ENCODE measurements around the gene OR52E2. TPM values are rescaled to one million over a fixed set of nuclear protein-coding genes. Genes with fewer than 3 reads are reported as not detected.
"Not testable (repeated sequence)": the region's sequence is repeated elsewhere in the genome, so short reads cannot be mapped to it uniquely, and the experiment has no call there.

The OR52E2 gene
- total RNA-seq: not detected

GRCh38 chr11:5059391-5059790 is at the start of gene OR52E2:
TSS of gene OR52E2 (minus strand) at chr11:5059627. CDS start at chr11:5059627, 0 bp downstream.
- DNase-seq (ENCODE audit: low spot score): no peak
- no peak for ATAC-seq

- no peak for ATAC-seq
- no peak for DNase-seq (ENCODE audit: low spot score)
These were observed 47.9 kb upstream of the OR52E2 start for GRCh38 chr11:5107285-5107684.

- DNase-seq (ENCODE audit: low spot score) (no peak), ATAC-seq (no peak)
These were observed 43.6 kb upstream of the OR52E2 start for GRCh38 chr11:5103066-5103465.

DNA sequence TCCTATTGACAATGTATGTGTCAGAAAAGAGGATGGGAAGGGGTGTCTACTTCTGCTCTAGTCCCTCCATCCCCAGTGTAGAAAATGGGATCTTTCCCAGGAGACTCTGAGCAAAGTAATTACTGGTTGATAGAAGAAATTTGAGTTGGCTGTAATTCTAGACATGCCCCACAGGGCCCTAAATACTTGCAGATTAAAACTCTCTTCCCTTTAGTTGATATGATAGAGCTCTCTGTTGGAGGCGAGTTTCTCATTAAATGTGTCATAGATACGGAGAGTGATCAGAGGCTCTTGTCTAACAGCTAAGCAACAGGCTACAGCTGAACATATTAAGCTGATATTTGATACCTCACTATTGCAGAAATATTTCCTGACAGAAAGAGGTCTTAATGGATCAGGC is 42.8 kb upstream of the OR52E2 start:
- ATAC-seq: no peak
- no peak for DNase-seq (ENCODE audit: low spot score)

GRCh38 chr11:5096011-5096410 is 36.6 kb upstream of the OR52E2 start:
- DNase-seq (ENCODE audit: low spot score): no peak

DNA sequence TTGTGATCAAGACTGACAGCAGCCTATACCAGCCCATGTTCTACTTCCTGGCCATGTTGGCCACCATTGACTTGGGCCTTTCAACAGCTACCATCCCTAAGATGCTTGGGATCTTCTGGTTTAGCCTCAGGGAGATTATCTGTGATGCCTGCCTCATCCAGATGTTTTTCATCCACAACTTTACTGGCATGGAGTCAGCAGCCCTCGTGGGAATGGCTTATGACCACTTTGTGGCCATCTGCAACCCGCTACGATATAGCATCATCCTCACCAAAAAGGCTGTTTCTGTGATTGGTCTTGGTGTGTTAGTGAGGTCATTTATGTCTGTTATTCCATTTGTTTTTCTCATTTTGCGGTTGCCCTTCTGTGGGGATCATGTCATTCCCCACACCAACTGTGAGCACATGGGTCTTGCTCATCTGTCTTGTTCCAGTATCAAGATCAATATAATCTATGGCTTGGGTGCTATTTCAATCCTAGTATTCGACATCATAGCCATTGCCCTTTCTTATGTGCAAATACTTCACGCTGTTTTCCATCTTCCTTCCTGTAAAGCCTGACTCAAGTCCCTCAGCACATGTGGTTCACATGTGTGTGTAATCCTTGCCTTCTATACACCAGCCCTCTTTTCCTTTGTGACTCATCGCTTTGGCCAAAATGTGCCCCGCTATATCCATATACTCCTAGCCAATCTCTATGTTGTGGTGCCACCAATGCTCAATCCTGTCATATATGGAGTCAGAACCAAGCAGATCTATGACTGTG is 33.6 kb upstream of the OR52E2 start:
- no peak for DNase-seq (ENCODE audit: low spot score)
- no peak for ATAC-seq

More at GRCh38 chr11:5096011-5096410, 36.6 kb upstream of the OR52E2 start:
- ATAC-seq: no peak

GRCh38 chr11:5090668-5091067 is 31.2 kb upstream of the OR52E2 start:
- DNase-seq (ENCODE audit: low spot score) (no peak), ATAC-seq (no peak)

- ATAC-seq: no peak
- DNase-seq (ENCODE audit: low spot score): no peak
These were observed 29.1 kb upstream of the OR52E2 start for GRCh38 chr11:5088556-5088955.

- ATAC-seq: no peak
- no peak for DNase-seq (ENCODE audit: low spot score)
These were observed 24.2 kb upstream of the OR52E2 start for GRCh38 chr11:5083602-5084001.

- DNase-seq (ENCODE audit: low spot score) (no peak), ATAC-seq (no peak)
These were observed 22.0 kb upstream of the OR52E2 start for GRCh38 chr11:5081405-5081804.

DNA sequence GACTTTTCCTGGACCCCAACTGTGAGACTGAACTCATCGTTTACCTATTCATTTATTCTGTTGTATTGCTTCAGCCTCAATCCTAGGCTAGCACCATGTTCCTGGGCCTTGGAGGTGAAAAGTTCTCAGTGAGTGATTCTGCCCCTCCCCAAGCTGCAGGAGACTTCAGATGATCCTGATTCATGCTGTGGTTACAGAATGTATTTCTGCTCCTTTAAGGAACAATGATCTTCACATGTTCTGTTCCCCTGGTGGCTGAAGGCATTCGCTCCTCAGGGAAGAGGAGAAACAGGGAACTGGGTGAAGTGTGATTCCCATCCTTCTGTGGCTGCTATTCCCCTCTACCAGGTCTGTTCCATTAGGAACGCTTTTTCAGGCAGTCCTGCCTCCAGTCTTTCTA is 12.4 kb upstream of the OR52E2 start:
- no peak for DNase-seq (ENCODE audit: low spot score)
- ATAC-seq: no peak

GRCh38 chr11:5069272-5069671 is 9.8 kb upstream of the OR52E2 start, which contains the start of gene OR52E1:
TSS of gene OR52E1 (plus strand) at chr11:5069572.
- no peak for ATAC-seq

DNA sequence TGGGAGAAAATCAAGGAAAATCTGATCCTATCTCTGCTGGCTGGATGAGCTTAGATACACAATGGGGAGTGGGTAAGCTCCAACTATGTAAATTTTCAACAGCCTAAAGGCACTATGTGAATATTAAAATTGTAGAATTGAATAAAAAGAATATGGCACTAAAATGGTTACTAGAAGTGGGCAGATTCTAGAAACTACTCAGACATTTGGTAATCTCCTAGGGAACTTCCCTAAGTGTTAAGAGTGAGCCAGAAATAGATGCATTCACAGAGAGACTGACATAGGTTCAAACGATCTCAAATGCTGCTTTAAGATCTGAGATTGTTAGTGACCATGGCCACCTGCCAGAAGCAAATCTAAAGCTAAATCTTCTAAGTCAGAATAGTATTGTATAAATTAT is 5.6 kb upstream of the OR52E2 start:
- ATAC-seq: no peak

More at GRCh38 chr11:5069272-5069671, 9.8 kb upstream of the OR52E2 start, which contains the start of gene OR52E1:
- DNase-seq (ENCODE audit: low spot score): no peak

DNA sequence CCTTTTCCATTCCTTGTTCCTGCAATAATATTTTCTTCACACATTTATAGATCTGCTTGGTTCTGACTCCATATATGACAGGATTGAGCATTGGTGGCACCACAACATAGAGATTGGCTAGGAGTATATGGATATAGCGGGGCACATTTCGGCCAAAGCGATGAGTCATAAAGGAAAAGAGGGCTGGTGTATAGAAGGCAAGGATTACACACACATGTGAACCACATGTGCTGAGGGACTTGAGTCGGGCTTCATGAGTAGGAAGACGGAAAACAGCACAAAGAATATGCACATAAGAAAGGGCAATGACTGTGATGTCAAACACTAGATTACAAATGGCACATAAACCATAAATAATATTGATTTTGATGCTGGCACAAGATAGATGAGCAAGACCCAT is 748 bp downstream of the OR52E2 start:
- not testable (repeated sequence) for ATAC-seq

More for the DNA sequence above, 5.6 kb upstream of the OR52E2 start:
- no peak for DNase-seq (ENCODE audit: low spot score)

DNA sequence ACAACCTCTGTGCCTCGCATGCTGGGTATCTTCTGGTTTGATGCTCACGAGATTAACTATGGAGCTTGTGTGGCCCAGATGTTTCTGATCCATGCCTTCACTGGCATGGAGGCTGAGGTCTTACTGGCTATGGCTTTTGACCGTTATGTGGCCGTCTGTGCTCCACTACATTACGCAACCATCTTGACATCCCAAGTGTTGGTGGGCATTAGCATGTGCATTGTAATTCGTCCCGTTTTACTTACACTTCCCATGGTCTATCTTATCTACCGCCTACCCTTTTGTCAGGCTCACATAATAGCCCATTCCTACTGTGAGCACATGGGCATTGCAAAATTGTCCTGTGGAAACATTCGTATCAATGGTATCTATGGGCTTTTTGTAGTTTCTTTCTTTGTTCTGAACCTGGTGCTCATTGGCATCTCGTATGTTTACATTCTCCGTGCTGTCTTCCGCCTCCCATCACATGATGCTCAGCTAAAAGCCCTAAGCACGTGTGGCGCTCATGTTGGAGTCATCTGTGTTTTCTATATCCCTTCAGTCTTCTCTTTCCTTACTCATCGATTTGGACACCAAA is 12.6 kb downstream of the OR52E2 start:
- no peak for ATAC-seq

More for the DNA sequence above, 748 bp downstream of the OR52E2 start:
- not testable (repeated sequence) for DNase-seq (ENCODE audit: low spot score)

GRCh38 chr11:5046226-5046625 is 13.2 kb downstream of the OR52E2 start, which contains the start of gene OR52J3:
TSS of gene OR52J3 (plus strand) at chr11:5046526. CDS start at chr11:5046526, 0 bp downstream.
- ATAC-seq: no peak
- no peak for DNase-seq (ENCODE audit: low spot score)

More for the DNA sequence above, 12.6 kb downstream of the OR52E2 start:
- no peak for DNase-seq (ENCODE audit: low spot score)

- DNase-seq (ENCODE audit: low spot score) (no peak), ATAC-seq (no peak)
These were observed 16.0 kb downstream of the OR52E2 start for GRCh38 chr11:5043380-5043779.

- no peak for ATAC-seq
- DNase-seq (ENCODE audit: low spot score): no peak
These were observed 17.3 kb downstream of the OR52E2 start for GRCh38 chr11:5042091-5042490.

DNA sequence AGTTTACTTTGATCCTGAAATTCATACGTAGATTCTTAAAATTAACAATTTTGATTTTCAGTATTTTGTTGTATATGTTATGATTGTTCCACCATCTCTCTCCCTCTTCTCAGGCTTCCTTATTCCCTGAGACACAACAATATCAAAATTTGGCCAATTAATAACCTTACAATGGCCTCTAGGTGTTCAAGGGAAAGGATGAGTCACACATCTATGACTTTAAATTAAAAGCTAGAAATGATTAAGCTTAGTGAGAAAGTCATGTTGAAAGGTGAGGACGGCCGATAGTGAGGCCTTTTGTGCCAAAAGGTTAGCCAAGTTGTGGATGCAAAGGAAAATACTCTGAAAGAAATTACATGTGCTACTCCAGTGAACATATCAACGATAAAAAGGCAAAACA is 18.6 kb downstream of the OR52E2 start:
- ATAC-seq (no peak), DNase-seq (ENCODE audit: low spot score) (no peak)

- ATAC-seq: no peak
- DNase-seq (ENCODE audit: low spot score): no peak
These were observed 21.1 kb downstream of the OR52E2 start for GRCh38 chr11:5038341-5038740.

GRCh38 chr11:5037926-5038325 is 21.5 kb downstream of the OR52E2 start:
- DNase-seq (ENCODE audit: low spot score) (no peak), ATAC-seq (no peak)

GRCh38 chr11:5036669-5037068 is 22.8 kb downstream of the OR52E2 start:
- no peak for DNase-seq (ENCODE audit: low spot score)
- ATAC-seq: no peak

Data from left lobe of liver (tissue), 2 donors.